Caco-2 (cell line): ENCODE measurements around the gene ZFAND6. TPM values are rescaled to one million over a fixed set of nuclear protein-coding genes. Genes with fewer than 3 reads are reported as not detected.

Experiments
- BruUV-seq: library from RNA; stranded (reverse); fragments of 400-500 nt; replicated peaks from 2 replicates; lab custom pipeline; 2021; lab: Mats Ljungman, UMichigan
- CTCF ChIA-PET: fragments of 300-600 bp; sonication (Branson Sonifier 250); formaldehyde crosslinking; loops from one replicate; lab custom pipeline; 2022; ENCODE audit warnings: antibody characterized with exemption; lab: Charles Lee
- POLR2A ChIA-PET: fragments of 300-600 bp; sonication (Branson Sonifier 250); formaldehyde crosslinking; loops from one replicate; lab custom pipeline; 2022; ENCODE audit warnings: antibody characterized with exemption; lab: Charles Lee
- DNase-seq, 2 experiments: peaks; one replicate each; pipeline versions ENCODE4 v3.0.0 to v3.0.0-alpha.2; 2020 to 2022
- H3K27me3 ChIP-seq: replicated peaks from 2 replicates; pipeline ENCODE4 v1.6.0; 2011; ENCODE audit warnings: low read length; ENCODE audit not compliant: control insufficient read depth, insufficient read depth
- H3K36me3 ChIP-seq: 2 replicates; pipeline ENCODE4 v1.5.1; 2011; ENCODE audit warnings: low read length; ENCODE audit not compliant: control insufficient read depth, insufficient read depth
- H3K4me1 ChIP-seq: fragments of 250-450 bp; sonication (Bioruptor Pico); 2 replicates; pipeline ENCODE4 v1.5.1; 2020; ENCODE audit warnings: mild to moderate bottlenecking
- H3K4me3 ChIP-seq: 2 replicates; pipeline ENCODE4 v1.5.1; 2011; ENCODE audit warnings: low read depth, mild to moderate bottlenecking, control low read depth, low read length
- H3K9me3 ChIP-seq: fragments of 250-450 bp; sonication (Bioruptor Pico); 2 replicates; pipeline ENCODE4 v1.5.1; 2020; ENCODE audit warnings: mild to moderate bottlenecking, moderate library complexity
- H3K27ac Mint-ChIP-seq: one replicate; pipeline ENCODE4 v1.8.0; 2022; ENCODE audit warnings: mixed read lengths; ENCODE audit not compliant: unreplicated experiment
- H3K27me3 Mint-ChIP-seq: one replicate; pipeline ENCODE4 v1.8.0; 2022; ENCODE audit warnings: mixed read lengths; ENCODE audit not compliant: insufficient read depth, unreplicated experiment
- H3K36me3 Mint-ChIP-seq: one replicate; pipeline ENCODE4 v1.8.0; 2022; ENCODE audit warnings: mild to moderate bottlenecking, mixed read lengths; ENCODE audit not compliant: insufficient read depth, unreplicated experiment
- H3K4me1 Mint-ChIP-seq: one replicate; pipeline ENCODE4 v1.8.0; 2022; ENCODE audit warnings: low read depth, mixed read lengths; ENCODE audit not compliant: unreplicated experiment
- H3K4me3 Mint-ChIP-seq: one replicate; pipeline ENCODE4 v1.8.0; 2022; ENCODE audit warnings: mild to moderate bottlenecking, moderate library complexity, mixed read lengths; ENCODE audit not compliant: unreplicated experiment
- H3K9me3 Mint-ChIP-seq: one replicate; pipeline ENCODE4 v1.8.0; 2022; ENCODE audit warnings: mixed read lengths; ENCODE audit not compliant: unreplicated experiment
- CTCF ChIP-seq, 2 experiments: fragments of 200-600 bp in 1 of 2; IDR thresholded peaks; 1 replicate in 1 of 2; 2 replicates in 1 of 2; pipeline versions ENCODE4 v1.5.1 to v1.8.0; 2011 to 2022; ENCODE audit warnings: antibody characterized with exemption in 1 of 2, control low read depth in 1 of 2, inconsistent platforms in 1 of 2, low read depth in 1 of 2, low read length in 1 of 2, mild to moderate bottlenecking in 1 of 2, moderate library complexity in 1 of 2; ENCODE audit not compliant: insufficient read depth in 1 of 2, severe bottlenecking in 1 of 2, unreplicated experiment in 1 of 2
- intact Hi-C: fragments of 100-400 bp; cut with micrococcal nuclease; formaldehyde crosslinking; loops from one replicate; pipeline ENCODE4 v1.10.0; 2022; ENCODE audit not compliant: unreplicated experiment
- total RNA-seq: library from RNA; stranded (reverse); gene quantifications from 2 replicates; pipeline ENCODE4 v1.2.3, GENCODE V29; 2022

ZFAND6 gene
- total RNA-seq, 1 experiment from 2014 or later: 40.5 TPM

- CTCF ChIA-PET: no interaction called here
- Histone ChIP-seq H3K4me1 (no peaks in the 10 kb centered on the region), H3K36me3 (no peaks in the 10 kb centered on the region; the same call in none of the 2 replicates), H3K9me3 (no peaks in the 10 kb centered on the region), H3K27me3 (no peaks in the 10 kb centered on the region), H3K4me3 (no peak overlapping the region)
- Mint-ChIP-seq H3K4me1 (no peaks in the 10 kb centered on the region), H3K27me3 (no peaks in the 10 kb centered on the region), H3K27ac (no peak overlapping the region), H3K9me3 (no peaks in the 10 kb centered on the region), H3K4me3 (no peak overlapping the region), H3K36me3 (no peaks in the 10 kb centered on the region)
- intact Hi-C loops: no loop called here
- no TSS peak for BruUV-seq
- POLR2A ChIA-PET: no interaction called here
- no peak for DNase-seq
- no peak for TF ChIP-seq CTCF (IDR thresholded peaks at IDR 0.05; ENCODE audit: insufficient read depth in 1 of 2, low read depth in 1 of 2, low read length in 1 of 2, severe bottlenecking in 1 of 2, unreplicated experiment in 1 of 2)
Measured at GRCh38 chr15:80186597-80186996, 127.1 kb downstream of the ZFAND6 start.

Other genes with a start within 250 kb of the ZFAND6 start
- 45.1 and 48.2 TPM in 2 replicates for gene MTHFS, start 162.7 kb upstream of the ZFAND6 start, total RNA-seq
- not detected in 2 replicates for gene BCL2A1, start 88.5 kb upstream of the ZFAND6 start, total RNA-seq
- 20.4 TPM in 2 replicates for gene FAH, start 93.3 kb downstream of the ZFAND6 start, total RNA-seq
- gene CTXND1, start 192.5 kb downstream of the ZFAND6 start, total RNA-seq: 0.05 and 0.14 TPM in 2 replicates